H9 (cell line): ENCODE measurements around the gene RHOC. TPM values are rescaled to one million over a fixed set of nuclear protein-coding genes. Genes with fewer than 3 reads are reported as not detected.

Source experiments
- DNase-seq: peaks from one replicate; pipeline ENCODE4 v3.0.0-alpha.2; 2017
- H2AFZ ChIP-seq: one replicate; pipeline ENCODE4 v1.6.1; 2013; ENCODE audit warnings: mild to moderate bottlenecking, low read length, control low read depth, moderate library complexity
- H2AK5ac ChIP-seq: 2 replicates; pipeline ENCODE4 v1.6.1; 2013; ENCODE audit warnings: low read length, control low read depth, mixed read lengths; ENCODE audit not compliant: insufficient read length
- H2BK120ac ChIP-seq: one replicate; pipeline ENCODE4 v1.6.1; 2013; ENCODE audit warnings: low read depth, mild to moderate bottlenecking, low read length, control low read depth, inconsistent platforms; ENCODE audit not compliant: poor library complexity, severe bottlenecking
- H2BK12ac ChIP-seq: 2 replicates; pipeline ENCODE4 v1.6.1; 2013; ENCODE audit warnings: low read length, control low read depth, mixed read lengths, low read depth; ENCODE audit not compliant: insufficient read length
- H2BK15ac ChIP-seq: 2 replicates; pipeline ENCODE4 v1.6.1; 2013; ENCODE audit warnings: low read depth, low read length, control low read depth
- H2BK20ac ChIP-seq: one replicate; pipeline ENCODE4 v1.6.1; 2013; ENCODE audit warnings: low read depth, mild to moderate bottlenecking, low read length, control low read depth, inconsistent platforms; ENCODE audit not compliant: poor library complexity, severe bottlenecking
- H2BK5ac ChIP-seq: 2 replicates; pipeline ENCODE4 v1.6.1; 2013; ENCODE audit warnings: low read length, control low read depth, mixed read lengths; ENCODE audit not compliant: insufficient read length
- H3K14ac ChIP-seq: 2 replicates; pipeline ENCODE4 v1.6.1; 2013; ENCODE audit warnings: low read length, control low read depth; ENCODE audit not compliant: insufficient read depth
- H3K18ac ChIP-seq: 2 replicates; pipeline ENCODE4 v1.6.1; 2013; ENCODE audit warnings: low read depth, mild to moderate bottlenecking, mixed read lengths, low read length, control low read depth; ENCODE audit not compliant: insufficient read length
- H3K23ac ChIP-seq: 2 replicates; pipeline ENCODE4 v1.6.1; 2013; ENCODE audit warnings: low read length, control low read depth, mixed read lengths, low read depth; ENCODE audit not compliant: insufficient read length
- H3K23me2 ChIP-seq: 2 replicates; pipeline ENCODE4 v1.6.1; 2013; ENCODE audit warnings: low read depth, mild to moderate bottlenecking, mixed read lengths, low read length, control low read depth; ENCODE audit not compliant: insufficient read length, poor library complexity, severe bottlenecking
- H3K27ac ChIP-seq: 2 replicates; pipeline ENCODE4 v1.5.1; 2013; ENCODE audit warnings: low read length, control low read depth, mixed read lengths, low read depth; ENCODE audit not compliant: insufficient read length
- H3K27me3 ChIP-seq: 2 replicates; pipeline ENCODE4 v1.6.1; 2013; ENCODE audit warnings: low read length, control low read depth, inconsistent platforms; ENCODE audit not compliant: insufficient read depth
- H3K4ac ChIP-seq: 2 replicates; pipeline ENCODE4 v1.6.1; 2013; ENCODE audit warnings: low read depth, mild to moderate bottlenecking, control low read depth, inconsistent platforms, low read length, moderate library complexity
- H3K4me1 ChIP-seq: 2 replicates; pipeline ENCODE4 v1.6.1; 2013; ENCODE audit warnings: low read length, control low read depth, inconsistent platforms; ENCODE audit not compliant: insufficient read depth
- H3K4me2 ChIP-seq: 2 replicates; pipeline ENCODE4 v1.6.1; 2013; ENCODE audit warnings: low read length, control low read depth, mixed read lengths; ENCODE audit not compliant: insufficient read length, insufficient read depth
- H3K56ac ChIP-seq: 2 replicates; pipeline ENCODE4 v1.6.1; 2013; ENCODE audit warnings: low read depth, mild to moderate bottlenecking, mixed read lengths, low read length, control low read depth; ENCODE audit not compliant: insufficient read length
- H3K79me1 ChIP-seq: 2 replicates; pipeline ENCODE4 v1.6.1; 2013; ENCODE audit warnings: low read depth, mild to moderate bottlenecking, moderate library complexity, low read length, control low read depth, inconsistent platforms; ENCODE audit not compliant: insufficient read depth, poor library complexity, severe bottlenecking
- H3K79me2 ChIP-seq: 2 replicates; pipeline ENCODE4 v1.6.1; 2013; ENCODE audit warnings: low read length, control low read depth, inconsistent platforms; ENCODE audit not compliant: insufficient read depth
- H3K9ac ChIP-seq: 2 replicates; pipeline ENCODE4 v1.6.1; 2013; ENCODE audit warnings: low read length, control low read depth, mixed read lengths; ENCODE audit not compliant: insufficient read length; ENCODE audit errors: extremely low read depth
- H3K9me3 ChIP-seq: one replicate; pipeline ENCODE4 v1.6.1; 2013; ENCODE audit warnings: low read depth, low read length, inconsistent platforms; ENCODE audit not compliant: control insufficient read depth
- H3T11ph ChIP-seq: one replicate; pipeline ENCODE4 v1.6.1; 2013; ENCODE audit warnings: mild to moderate bottlenecking, low read length, control low read depth, inconsistent platforms
- H4K20me1 ChIP-seq: one replicate; pipeline ENCODE4 v1.6.1; 2013; ENCODE audit not compliant: control insufficient read depth, insufficient read length, insufficient read depth
- H4K5ac ChIP-seq: 2 replicates; pipeline ENCODE4 v1.6.1; 2013; ENCODE audit warnings: low read depth, mild to moderate bottlenecking, mixed read lengths, low read length, control low read depth; ENCODE audit not compliant: insufficient read length
- H4K8ac ChIP-seq: replicated peaks from 2 replicates; pipeline ENCODE4 v1.6.1; 2013; ENCODE audit warnings: low read length, control low read depth, mixed read lengths, low read depth; ENCODE audit not compliant: insufficient read length
- H4K91ac ChIP-seq: 2 replicates; pipeline ENCODE4 v1.6.1; 2013; ENCODE audit warnings: low read depth, mild to moderate bottlenecking, moderate library complexity, mixed read lengths, low read length, control low read depth; ENCODE audit not compliant: insufficient read length
- H3K27ac Mint-ChIP-seq, 3 experiments: 2 replicates in 2 of 3; 3 replicates in 1 of 3; pipeline ENCODE4 v1.8.0; 2020 to 2021; ENCODE audit warnings: mixed read lengths in 3 of 3, mild to moderate bottlenecking in 1 of 3, moderate library complexity in 1 of 3
- H3K27me3 Mint-ChIP-seq: 2 replicates; pipeline ENCODE4 v1.8.0; 2021; ENCODE audit warnings: low read depth, mild to moderate bottlenecking, moderate library complexity, mixed read lengths
- H3K36me3 Mint-ChIP-seq, 3 experiments: 2 replicates in 2 of 3; 3 replicates in 1 of 3; pipeline ENCODE4 v1.8.0; 2020 to 2021; ENCODE audit warnings: low read depth in 3 of 3, mixed read lengths in 3 of 3; ENCODE audit not compliant: insufficient read depth in 1 of 3
- H3K4me1 Mint-ChIP-seq, 2 experiments: 2 replicates each; pipeline ENCODE4 v1.8.0; 2020; ENCODE audit warnings: mixed read lengths in 2 of 2
- H3K4me3 Mint-ChIP-seq, 2 experiments: 2 replicates in 1 of 2; 3 replicates in 1 of 2; pipeline ENCODE4 v1.8.0; 2020 to 2021; ENCODE audit warnings: mild to moderate bottlenecking in 2 of 2, mixed read lengths in 2 of 2, moderate library complexity in 1 of 2
- H3K9me3 Mint-ChIP-seq, 2 experiments: 2 replicates in 1 of 2; 3 replicates in 1 of 2; pipeline ENCODE4 v1.8.0; 2020; ENCODE audit warnings: mild to moderate bottlenecking in 2 of 2, mixed read lengths in 2 of 2, moderate library complexity in 1 of 2
- WGBS: extraction: QIAGEN DNeasy Blood & Tissue Kit; methylation state at CpG from one replicate; pipeline ENCODE4 v1.1.7; 2013; ENCODE audit warnings: missing lambda C conversion rate, low lambda C conversion rate, mixed read lengths; ENCODE audit not compliant: insufficient read length; ENCODE audit errors: extremely low coverage; 5-methylcytosine and 5-hydroxymethylcytosine counted together
- total RNA-seq: library from RNA; stranded (reverse); gene quantifications from 2 replicates; pipeline ENCODE4 v1.2.1, GENCODE V29; 2021
- TF ChIP-seq, protein P1 (sequence below): fragments of 200-600 bp; sonication (generic); conservative IDR thresholded peaks from 3 replicates; pipeline ENCODE4 v1.8.0; 2021; ENCODE audit warnings: antibody characterized with exemption, mild to moderate bottlenecking

The RHOC gene
- total RNA-seq, 1 experiment from 2014 or later: 68.9 TPM

DNA sequence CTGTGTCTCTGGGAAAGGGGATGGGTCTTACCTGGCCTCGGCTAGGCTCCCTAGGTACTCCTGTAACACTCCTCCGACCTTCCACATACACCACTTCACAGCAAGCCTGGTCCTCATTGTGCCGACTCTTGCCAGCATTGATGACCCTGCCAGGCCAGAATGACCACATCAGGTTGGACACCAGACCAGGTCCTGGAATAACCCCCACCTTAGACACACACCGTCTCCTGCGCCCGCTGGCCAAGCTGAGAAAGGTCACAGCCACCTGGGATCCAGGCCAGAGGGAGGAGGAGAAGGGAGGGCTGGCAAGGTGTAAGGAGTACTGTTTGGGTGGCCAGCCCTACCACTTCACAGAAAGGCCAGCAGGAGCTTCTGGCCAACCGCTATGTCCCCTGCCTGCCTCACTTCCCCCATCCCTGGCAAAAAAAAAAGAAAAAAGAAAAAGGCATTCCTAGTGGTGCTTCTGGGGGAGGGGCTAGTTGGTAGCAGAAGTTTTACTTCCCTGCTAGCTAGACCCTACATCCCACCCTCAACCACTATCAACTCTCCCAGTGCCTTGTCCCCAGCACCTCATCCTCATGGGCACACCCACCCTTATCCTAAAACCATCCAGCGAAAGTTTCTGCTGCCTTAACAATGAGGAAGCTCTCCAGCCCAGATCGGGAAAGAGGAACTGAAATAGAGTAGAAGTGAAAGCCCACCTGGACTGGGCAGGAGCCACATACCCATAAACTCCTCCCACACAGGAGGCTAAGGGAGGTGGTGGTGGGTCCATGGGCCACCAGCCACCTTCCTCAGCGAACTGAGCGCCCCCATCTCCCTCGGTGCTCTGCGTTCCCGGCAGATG, 6.8 kb upstream of the RHOC start:
- peaks cover 49 to 52% of the 10 kb centered on the region in 2 experiments for H3K4me1 Mint-ChIP-seq
- Histone ChIP-seq H3K23me2 (peaks cover 19% of the 10 kb centered on the region), H3K56ac (no peak overlapping the region), H3K27me3 (no peaks in the 10 kb centered on the region), H3K18ac (no peak overlapping the region), H3K14ac (no peak overlapping the region), H2AK5ac (no peak overlapping the region), H4K91ac (no peak overlapping the region), H2BK120ac (no peak overlapping the region), H2BK5ac (no peak overlapping the region), H3K4me2 (peak overlapping the region; percentile 57), H3K9me3 (no peaks in the 10 kb centered on the region), H3K27ac (no peak overlapping the region), H2BK12ac (no peak overlapping the region), H3K9ac (no peak overlapping the region), H3K4me1 (peaks cover 3% of the 10 kb centered on the region; the same call in 1 of the 2 replicates), H4K20me1 (no peaks in the 10 kb centered on the region), H2BK20ac (no peak overlapping the region), H3T11ph (no peak overlapping the region), H2AFZ (no peak overlapping the region), H3K79me1 (no peaks in the 10 kb centered on the region), H3K23ac (no peak overlapping the region), H4K5ac (no peak overlapping the region), H3K79me2 (no peaks in the 10 kb centered on the region; the same call in 1 of the 2 replicates), H4K8ac (no peak overlapping the region), H3K4ac (no peak overlapping the region), H2BK15ac (no peak overlapping the region)
- peak; percentile 51 for DNase-seq
- peaks cover 0 to 3% of the 10 kb centered on the region in 2 experiments; a peak in 2 of 5 replicates for H3K9me3 Mint-ChIP-seq
- TF ChIP-seq, protein P1, sequence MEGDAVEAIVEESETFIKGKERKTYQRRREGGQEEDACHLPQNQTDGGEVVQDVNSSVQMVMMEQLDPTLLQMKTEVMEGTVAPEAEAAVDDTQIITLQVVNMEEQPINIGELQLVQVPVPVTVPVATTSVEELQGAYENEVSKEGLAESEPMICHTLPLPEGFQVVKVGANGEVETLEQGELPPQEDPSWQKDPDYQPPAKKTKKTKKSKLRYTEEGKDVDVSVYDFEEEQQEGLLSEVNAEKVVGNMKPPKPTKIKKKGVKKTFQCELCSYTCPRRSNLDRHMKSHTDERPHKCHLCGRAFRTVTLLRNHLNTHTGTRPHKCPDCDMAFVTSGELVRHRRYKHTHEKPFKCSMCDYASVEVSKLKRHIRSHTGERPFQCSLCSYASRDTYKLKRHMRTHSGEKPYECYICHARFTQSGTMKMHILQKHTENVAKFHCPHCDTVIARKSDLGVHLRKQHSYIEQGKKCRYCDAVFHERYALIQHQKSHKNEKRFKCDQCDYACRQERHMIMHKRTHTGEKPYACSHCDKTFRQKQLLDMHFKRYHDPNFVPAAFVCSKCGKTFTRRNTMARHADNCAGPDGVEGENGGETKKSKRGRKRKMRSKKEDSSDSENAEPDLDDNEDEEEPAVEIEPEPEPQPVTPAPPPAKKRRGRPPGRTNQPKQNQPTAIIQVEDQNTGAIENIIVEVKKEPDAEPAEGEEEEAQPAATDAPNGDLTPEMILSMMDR: no peak
- H3K4me3 Mint-ChIP-seq: peak overlapping the region; percentile 75 to 95
- no peak overlapping the region; a peak in 1 of 7 replicates for H3K27ac Mint-ChIP-seq
- peaks cover 53% of the 10 kb centered on the region for H3K27me3 Mint-ChIP-seq
- no CpG with 5 or more reads among the region's 14 CpGs for WGBS
- H3K36me3 Mint-ChIP-seq: peaks cover 13 to 24% (median 17%) of the 10 kb centered on the region in 3 experiments
